Measurements from ENCODE around the gene AKAP12.

GRCh38 chr6:151292974-151293687 lies 53.4 kb downstream of the AKAP12 start:
- no peak for TF ChIP-seq MAX (CRISPR knock-in tag; IDR thresholded peaks at IDR 0.05)
- no peak for TF ChIP-seq MLX (CRISPR knock-in tag; IDR thresholded peaks at IDR 0.05)
- no peak for TF ChIP-seq CTCF (IDR thresholded peaks at IDR 0.05)
- TF ChIP-seq NR1H2 (CRISPR knock-in tag; IDR thresholded peaks at IDR 0.05), result no peak
- no peak for TF ChIP-seq JUN (CRISPR knock-in tag; IDR thresholded peaks at IDR 0.05)
- TF ChIP-seq CREM (CRISPR knock-in tag; IDR thresholded peaks at IDR 0.05), result no peak

Data from WTC11 (cell line).